Airway epithelial cell (primary cell): ENCODE data around the gene FCSK. TPM values are rescaled to one million over a fixed set of nuclear protein-coding genes. Genes with fewer than 3 reads are reported as not detected.

Source experiments
- total RNA-seq: library from RNA; depleted of rRNA; stranded (reverse); fragments of >200 nt; gene quantifications from 2 replicates; pipeline ENCODE4 v1.2.3, GENCODE V29; 2015

The FCSK gene
- 11.8 TPM in 2 replicates for total RNA-seq

GRCh38 chr16:70454222-70455034 is at the start of gene FCSK:
FCSK (plus strand) TSS chr16:70454595; CDS start chr16:70463191, 8,596 bp downstream.

DNA sequence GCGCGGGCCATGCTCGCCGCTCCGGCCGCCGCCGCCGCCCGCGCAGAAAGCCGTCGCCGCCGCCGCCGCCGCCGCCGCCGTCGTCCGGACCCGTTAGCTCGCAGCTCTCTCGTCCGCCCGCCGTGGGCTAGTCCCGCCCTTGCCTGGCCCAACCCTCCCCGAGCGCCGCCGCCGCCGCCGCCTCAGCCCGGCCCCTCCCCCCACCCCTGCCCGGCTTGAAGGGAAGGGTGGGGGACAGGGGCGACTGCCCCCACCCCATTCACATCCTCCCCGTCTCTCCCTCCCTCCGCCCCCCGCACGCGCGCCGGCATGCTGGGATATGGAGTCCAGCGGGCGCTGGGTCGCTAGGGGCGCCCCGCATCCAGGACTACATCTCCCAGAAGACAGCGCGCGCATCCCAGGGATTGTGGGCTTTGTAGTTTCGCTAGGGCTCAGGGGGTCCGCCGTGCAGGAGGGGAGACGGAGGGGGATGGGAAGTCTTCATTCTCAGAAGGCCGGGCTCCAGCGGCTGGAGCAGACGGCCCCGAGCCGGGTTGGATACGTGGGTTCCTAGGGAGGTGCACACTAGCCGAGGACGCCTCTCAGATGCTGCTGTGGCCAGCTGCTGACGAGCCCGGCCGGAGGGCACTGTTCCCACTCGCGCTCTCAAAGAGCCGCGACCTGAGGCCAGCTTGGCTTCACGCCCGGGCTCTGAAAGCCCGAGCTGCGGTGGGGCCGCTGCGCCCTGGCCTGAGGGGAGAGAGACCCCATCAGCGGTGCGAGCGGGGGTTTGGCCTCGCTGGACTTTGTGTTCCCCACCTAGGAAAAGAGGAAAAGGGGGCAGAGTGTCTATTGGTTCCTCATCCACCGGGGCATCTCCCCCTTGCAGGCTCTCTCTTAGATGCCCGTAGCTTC is 15.2 kb upstream of the FCSK start, which contains the start of gene ST3GAL2:
Gene ST3GAL2, minus strand, starts transcription at position 132 of the 894 bp plus-strand sequence. CDS start 40,570 bp downstream, outside the sequence.

DNA sequence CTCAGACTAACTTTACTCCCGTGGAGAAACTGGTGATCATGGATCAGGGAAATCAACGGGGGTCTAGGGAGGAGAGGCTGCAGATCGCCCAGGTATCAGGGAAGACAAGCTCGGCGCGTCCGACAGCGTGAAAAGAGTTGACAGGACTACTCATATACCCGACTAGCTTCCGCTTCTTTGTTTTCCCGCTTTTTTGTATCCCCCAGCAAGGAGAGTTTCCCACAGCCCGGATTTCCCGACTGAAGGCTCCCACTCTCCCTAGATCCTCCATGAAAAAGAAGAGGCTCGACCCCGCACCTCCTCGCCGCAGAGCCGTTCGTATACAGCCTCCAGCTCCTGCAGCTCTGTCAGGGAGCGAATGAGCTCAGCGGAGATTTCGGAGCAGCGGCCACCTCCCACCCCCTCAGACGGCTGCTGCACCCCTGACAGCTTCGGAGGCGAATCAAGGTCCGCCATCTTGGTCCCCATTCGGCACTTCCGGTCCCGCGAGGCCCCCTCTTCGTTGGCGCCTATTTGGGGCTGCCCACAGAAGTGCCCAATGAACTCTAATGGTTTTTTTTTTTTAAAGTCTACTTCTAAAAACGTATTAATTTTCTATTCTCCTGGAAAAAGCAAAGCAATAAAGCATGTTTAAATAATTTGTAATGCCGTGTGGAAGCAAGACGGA is 68.8 kb downstream of the FCSK start, which contains the start of gene COG4:
Gene COG4, minus strand, starts transcription at position 479 of the 667 bp plus-strand sequence. Its CDS starts 11 bp downstream, at position 468.

GRCh38 chr16:70523743-70524398 is 69.5 kb downstream of the FCSK start, which contains the start of gene SF3B3:
SF3B3 (plus strand) TSS chr16:70523816; CDS start chr16:70526657, 2,841 bp downstream.

Other genes starting within 250 kb of the FCSK start
- gene EXOSC6, start 202.7 kb upstream of the FCSK start, total RNA-seq = 24.0 and 25.2 TPM in 2 replicates
- 70.8 and 76.0 TPM in 2 replicates for gene AARS1, start 165.1 kb upstream of the FCSK start, total RNA-seq
- gene DDX19B, start 155.4 kb upstream of the FCSK start, total RNA-seq = 21.8 and 23.6 TPM in 2 replicates
- gene DDX19A, start 107.7 kb upstream of the FCSK start, total RNA-seq = 25.0 and 33.0 TPM in 2 replicates
- gene ST3GAL2, start 15.5 kb upstream of the FCSK start, total RNA-seq = 7.8 and 9.0 TPM in 2 replicates
- gene COG4, start 69.0 kb downstream of the FCSK start, total RNA-seq = 50.2 and 58.6 TPM in 2 replicates
- 77.9 and 123 TPM in 2 replicates for gene SF3B3, start 69.2 kb downstream of the FCSK start, total RNA-seq
- gene IL34, start 192.0 kb downstream of the FCSK start, total RNA-seq = 0.46 and 0.63 TPM in 2 replicates
- 118 and 122 TPM in 2 replicates for gene MTSS2, start 231.5 kb downstream of the FCSK start, total RNA-seq